Left lung (tissue), 10 donors: ENCODE results near the gene MFSD1. TPM values are rescaled to one million over a fixed set of nuclear protein-coding genes. Genes with fewer than 3 reads are reported as not detected.
A peak's percentile ranks its signal among the peaks of the same experiment; 100 is the strongest.

Experiments used
- ATAC-seq: fragments of 200-7000 bp; cut with Tn5 transposase; one replicate; pipeline ENCODE4 v1.9.1; 2020; ENCODE audit warnings: moderate library complexity
- DNase-seq, 4 donors: peaks; one replicate each; pipeline ENCODE4 v3.0.0-alpha.2; 2013 to 2020
- H3K27ac ChIP-seq, 2 donors: fragments of 200-600 bp; sonication (generic) in 1 of 2; one replicate each; pipeline versions ENCODE4 v1.5.0 to v1.8.0; 2020 to 2021
- H3K27me3 ChIP-seq, 2 donors: fragments of 200-600 bp; sonication (generic) in 1 of 2; one replicate each; pipeline versions ENCODE4 v1.5.0 to v1.8.0; 2020 to 2021
- H3K36me3 ChIP-seq, 2 donors: fragments of 200-600 bp; sonication (generic) in 1 of 2; one replicate each; pipeline versions ENCODE4 v1.5.0 to v1.8.0; 2020 to 2021
- H3K4me1 ChIP-seq, 2 donors: fragments of 200-600 bp; one replicate each; pipeline ENCODE4 v1.8.0; 2021
- H3K4me3 ChIP-seq, 2 donors: fragments of 200-600 bp; sonication (generic) in 1 of 2; one replicate each; pipeline versions ENCODE4 v1.5.0 to v1.8.0; 2020 to 2021; ENCODE audit warnings: mild to moderate bottlenecking in 1 of 2
- H3K9me3 ChIP-seq, 2 donors: fragments of 200-600 bp; sonication (generic) in 1 of 2; one replicate each; pipeline versions ENCODE4 v1.5.0 to v1.8.0; 2020 to 2021
- intact Hi-C, 2 donors: fragments of 100-400 bp; cut with DNase I; formaldehyde crosslinking; loops; one replicate each; pipeline versions ENCODE4 v1.11.2 to v1.14.2; 2022
- polyA plus RNA-seq, 6 donors: library from polyadenylated mRNA; unstranded; fragments of 120-200 nt; gene quantifications; one replicate each; pipeline ENCODE4 v1.2.1, GENCODE V29; 2013; ENCODE audit not compliant: insufficient read length in 6 of 6
- total RNA-seq, 2 donors: library from RNA; stranded (reverse); fragmentation: NEBNext Ultra II Directional; extraction: Animal tissue kit (Norgen Biotek cat#: 25700); gene quantifications; one replicate each; pipeline ENCODE4 v1.2.1, GENCODE V29; 2021
- TF ChIP-seq, protein P1 (sequence below), 2 donors: fragments of 200-600 bp; sonication (generic) in 1 of 2; IDR thresholded peaks; one replicate each; pipeline versions ENCODE4 v1.5.0 to v1.8.0; 2021; ENCODE audit warnings: antibody characterized with exemption in 2 of 2
- donor health status: DM: no; HTN: yes; CAD: no.
- donor health status: DM: no; HTN: no; CAD: no.

Gene MFSD1
- total and polyA plus RNA-seq, 8 donors = 48.6 to 134 (median 53.1) TPM

DNA sequence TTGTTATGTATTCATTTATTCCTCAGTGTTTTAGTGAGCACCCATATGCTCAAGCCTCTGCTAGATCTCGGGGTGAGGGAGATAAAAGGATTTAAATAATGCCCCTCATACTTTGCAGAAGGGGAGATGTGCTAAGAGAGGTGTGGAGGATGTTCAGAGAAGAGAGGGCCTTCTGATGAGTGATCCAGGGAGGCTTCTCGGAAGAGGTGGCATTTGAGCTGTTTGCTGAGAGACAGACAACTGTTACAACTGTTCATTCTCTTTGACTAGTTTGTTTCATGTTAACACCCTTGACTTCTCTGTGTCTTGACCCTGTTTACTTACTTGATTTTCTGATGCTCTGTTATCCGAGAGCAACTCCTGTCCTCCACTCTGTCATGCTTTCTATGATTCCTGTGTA is 34.5 kb downstream of the MFSD1 start:
- ATAC-seq = no peak
- no peaks in the 10 kb centered on the region for H3K4me1 ChIP-seq
- no peak overlapping the region for H3K27ac ChIP-seq
- peaks cover 0 to 9% of the 10 kb centered on the region in 2 donors for H3K36me3 ChIP-seq
- no peak for DNase-seq
- H3K27me3 ChIP-seq = no peaks in the 10 kb centered on the region
- H3K9me3 ChIP-seq = no peaks in the 10 kb centered on the region
- TF ChIP-seq, protein P1, sequence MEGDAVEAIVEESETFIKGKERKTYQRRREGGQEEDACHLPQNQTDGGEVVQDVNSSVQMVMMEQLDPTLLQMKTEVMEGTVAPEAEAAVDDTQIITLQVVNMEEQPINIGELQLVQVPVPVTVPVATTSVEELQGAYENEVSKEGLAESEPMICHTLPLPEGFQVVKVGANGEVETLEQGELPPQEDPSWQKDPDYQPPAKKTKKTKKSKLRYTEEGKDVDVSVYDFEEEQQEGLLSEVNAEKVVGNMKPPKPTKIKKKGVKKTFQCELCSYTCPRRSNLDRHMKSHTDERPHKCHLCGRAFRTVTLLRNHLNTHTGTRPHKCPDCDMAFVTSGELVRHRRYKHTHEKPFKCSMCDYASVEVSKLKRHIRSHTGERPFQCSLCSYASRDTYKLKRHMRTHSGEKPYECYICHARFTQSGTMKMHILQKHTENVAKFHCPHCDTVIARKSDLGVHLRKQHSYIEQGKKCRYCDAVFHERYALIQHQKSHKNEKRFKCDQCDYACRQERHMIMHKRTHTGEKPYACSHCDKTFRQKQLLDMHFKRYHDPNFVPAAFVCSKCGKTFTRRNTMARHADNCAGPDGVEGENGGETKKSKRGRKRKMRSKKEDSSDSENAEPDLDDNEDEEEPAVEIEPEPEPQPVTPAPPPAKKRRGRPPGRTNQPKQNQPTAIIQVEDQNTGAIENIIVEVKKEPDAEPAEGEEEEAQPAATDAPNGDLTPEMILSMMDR (IDR thresholded peaks at IDR 0.05) = no peak
- intact Hi-C loops = no loop called here
- H3K4me3 ChIP-seq = no peak overlapping the region

DNA sequence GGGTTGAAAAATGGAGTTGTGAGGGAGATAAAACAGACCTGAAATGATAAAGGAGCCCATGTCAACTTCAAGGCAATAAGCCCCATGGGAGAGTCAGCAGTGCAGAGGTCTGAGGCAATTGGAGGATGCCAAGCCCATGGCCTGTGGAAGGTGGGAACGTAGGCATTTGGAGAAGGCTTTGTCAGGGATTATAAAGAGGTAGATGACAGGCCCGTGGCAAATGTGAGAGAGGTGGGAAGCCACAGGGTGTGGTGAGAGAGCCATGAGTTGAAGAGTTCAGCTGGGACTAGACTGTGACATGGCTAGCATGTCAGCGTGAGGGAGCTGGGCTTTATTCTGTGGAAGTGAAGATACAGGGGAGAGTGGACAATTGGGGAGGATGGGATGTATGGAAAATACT is 35.4 kb downstream of the MFSD1 start:
- no peaks in the 10 kb centered on the region for H3K27me3 ChIP-seq
- intact Hi-C loops = no loop called here
- ATAC-seq (no peak), DNase-seq (no peak)
- no peak overlapping the region for H3K4me3 ChIP-seq
- no peaks in the 10 kb centered on the region for H3K36me3 ChIP-seq
- H3K4me1 ChIP-seq = no peaks in the 10 kb centered on the region
- no peaks in the 10 kb centered on the region for H3K9me3 ChIP-seq
- no peak overlapping the region for H3K27ac ChIP-seq
- TF ChIP-seq, protein P1 (IDR thresholded peaks at IDR 0.05) = no peak

DNA sequence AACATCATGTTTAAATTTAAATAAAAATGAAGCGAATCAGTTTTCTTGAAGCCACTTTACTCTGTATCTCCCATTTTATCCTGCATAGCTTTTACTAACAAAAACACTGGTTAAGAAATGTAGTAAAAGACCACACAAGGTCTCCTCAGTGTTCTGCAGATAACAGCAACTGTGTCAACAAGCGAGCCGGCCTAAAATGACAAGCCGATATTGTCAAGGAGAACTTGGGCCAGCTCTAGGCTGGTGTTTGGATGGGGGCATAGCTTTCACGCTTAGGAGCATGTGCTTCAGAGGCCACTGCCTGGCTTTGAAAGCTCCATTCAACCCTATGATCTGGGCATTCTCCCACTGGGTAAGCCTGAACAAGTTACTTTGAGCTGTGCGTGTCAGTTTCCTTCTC is 38.1 kb downstream of the MFSD1 start:
- Histone ChIP-seq H3K4me3 (no peak overlapping the region), H3K36me3 (no peaks in the 10 kb centered on the region), H3K27ac (no peak overlapping the region), H3K27me3 (no peaks in the 10 kb centered on the region), H3K4me1 (no peaks in the 10 kb centered on the region), H3K9me3 (no peaks in the 10 kb centered on the region)
- DNase-seq (no peak), ATAC-seq (no peak)
- TF ChIP-seq, protein P1 (IDR thresholded peaks at IDR 0.05) = no peak
- intact Hi-C loops = loop anchor here in 1 of 2 donors (10.0 kb wide), 1 partner anchor 415 kb away; no protein-coding TSS in a partner anchor

DNA sequence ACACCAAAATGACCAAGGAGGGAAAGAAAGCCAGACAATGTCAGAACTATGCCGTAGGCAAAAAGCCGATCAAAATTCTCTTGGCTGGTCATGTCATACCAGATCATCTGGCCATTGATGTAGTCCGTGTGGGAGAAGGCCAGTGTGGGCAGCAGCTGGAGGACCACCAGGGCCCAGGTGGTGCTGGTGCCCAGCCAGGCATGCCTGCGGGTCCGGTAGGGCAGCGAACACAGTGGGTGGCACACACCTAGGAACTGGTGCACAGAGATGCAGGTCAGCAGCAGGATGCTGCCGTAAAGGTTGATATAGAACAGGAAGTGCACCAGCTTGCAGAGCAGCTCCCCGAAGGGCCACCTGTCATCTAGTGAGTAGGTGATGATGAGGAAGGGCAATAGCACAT is 39.5 kb downstream of the MFSD1 start:
- Histone ChIP-seq H3K9me3 (no peaks in the 10 kb centered on the region), H3K27ac (no peak overlapping the region), H3K4me1 (no peaks in the 10 kb centered on the region), H3K4me3 (no peak overlapping the region), H3K36me3 (no peaks in the 10 kb centered on the region), H3K27me3 (no peaks in the 10 kb centered on the region)
- intact Hi-C loops = loop anchor here in 1 of 2 donors (10.0 kb wide), 1 partner anchor 413 kb away; no protein-coding TSS in a partner anchor
- ATAC-seq = no peak
- TF ChIP-seq, protein P1 (IDR thresholded peaks at IDR 0.05) = no peak
- peak in 1 of 4 donors; percentile 50 for DNase-seq

DNA sequence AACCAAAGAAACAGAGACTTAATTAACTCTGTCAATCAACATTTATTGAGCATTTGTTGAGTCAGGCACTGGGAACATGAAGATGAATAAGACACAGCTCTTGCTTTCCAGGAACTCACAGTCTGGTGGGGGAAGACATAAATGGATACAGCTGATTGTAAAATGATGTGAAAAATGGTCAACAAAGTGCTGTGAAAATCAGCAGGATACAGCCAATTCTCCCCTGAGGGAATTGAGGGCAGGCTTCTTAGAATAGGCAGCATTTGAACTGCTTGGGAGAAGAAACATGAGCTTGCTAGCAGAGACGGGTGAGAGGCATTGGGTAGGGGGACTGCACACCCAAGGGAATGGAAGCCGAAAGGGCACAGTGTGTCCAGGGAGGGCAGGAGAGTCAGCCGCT is 41.1 kb downstream of the MFSD1 start:
- Histone ChIP-seq H3K4me1 (no peaks in the 10 kb centered on the region), H3K27me3 (no peaks in the 10 kb centered on the region), H3K4me3 (no peak overlapping the region), H3K27ac (no peak overlapping the region), H3K9me3 (no peaks in the 10 kb centered on the region), H3K36me3 (no peaks in the 10 kb centered on the region)
- intact Hi-C loops = loop anchor here in 1 of 2 donors (10.0 kb wide), 1 partner anchor 412 kb away; no protein-coding TSS in a partner anchor
- no peak for ATAC-seq
- TF ChIP-seq, protein P1 (IDR thresholded peaks at IDR 0.05) = no peak
- DNase-seq = no peak
